Gastroesophageal sphincter (tissue), 3 donors: ENCODE data around the gene SNHG17.

ENCODE experiments used
- EP300 ChIP-seq: sonication (generic); formaldehyde crosslinking; IDR thresholded peaks from one replicate; pipeline ENCODE4 v1.6.1; 2017; ENCODE audit warnings: antibody characterized with exemption, mild to moderate bottlenecking
- POLR2A ChIP-seq, 2 donors: fragments of 450-650 bp; IDR thresholded peaks; one replicate each; pipeline ENCODE4 v1.6.1; 2017; ENCODE audit warnings: antibody characterized with exemption in 2 of 2, mild to moderate bottlenecking in 2 of 2, moderate library complexity in 1 of 2
- POLR2AphosphoS5 ChIP-seq: sonication (generic); formaldehyde crosslinking; IDR thresholded peaks from one replicate; pipeline ENCODE4 v1.6.1; 2017; ENCODE audit warnings: antibody characterized with exemption
- TF ChIP-seq, protein P1 (sequence below), 4 experiments: fragments of 200-600 bp in 2 of 4; fragments of 450-650 bp in 2 of 4; sonication (generic) in 1 of 4; IDR thresholded peaks; one replicate each; pipeline ENCODE4 v1.5.1; 2017 to 2019; ENCODE audit warnings: antibody characterized with exemption in 4 of 4, mild to moderate bottlenecking in 2 of 4, moderate library complexity in 2 of 4

- TF ChIP-seq, protein P1, sequence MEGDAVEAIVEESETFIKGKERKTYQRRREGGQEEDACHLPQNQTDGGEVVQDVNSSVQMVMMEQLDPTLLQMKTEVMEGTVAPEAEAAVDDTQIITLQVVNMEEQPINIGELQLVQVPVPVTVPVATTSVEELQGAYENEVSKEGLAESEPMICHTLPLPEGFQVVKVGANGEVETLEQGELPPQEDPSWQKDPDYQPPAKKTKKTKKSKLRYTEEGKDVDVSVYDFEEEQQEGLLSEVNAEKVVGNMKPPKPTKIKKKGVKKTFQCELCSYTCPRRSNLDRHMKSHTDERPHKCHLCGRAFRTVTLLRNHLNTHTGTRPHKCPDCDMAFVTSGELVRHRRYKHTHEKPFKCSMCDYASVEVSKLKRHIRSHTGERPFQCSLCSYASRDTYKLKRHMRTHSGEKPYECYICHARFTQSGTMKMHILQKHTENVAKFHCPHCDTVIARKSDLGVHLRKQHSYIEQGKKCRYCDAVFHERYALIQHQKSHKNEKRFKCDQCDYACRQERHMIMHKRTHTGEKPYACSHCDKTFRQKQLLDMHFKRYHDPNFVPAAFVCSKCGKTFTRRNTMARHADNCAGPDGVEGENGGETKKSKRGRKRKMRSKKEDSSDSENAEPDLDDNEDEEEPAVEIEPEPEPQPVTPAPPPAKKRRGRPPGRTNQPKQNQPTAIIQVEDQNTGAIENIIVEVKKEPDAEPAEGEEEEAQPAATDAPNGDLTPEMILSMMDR (IDR thresholded peaks at IDR 0.05), result no peak
- TF ChIP-seq POLR2A (IDR thresholded peaks at IDR 0.05) (no peak), POLR2AphosphoS5 (no peak), EP300 (no peak)
These were observed 48.3 kb downstream of the SNHG17 start for GRCh38 chr20:38386851-38387250.
